GM23248 (cell line): ENCODE measurements around the gene NOL9. TPM values are rescaled to one million over a fixed set of nuclear protein-coding genes. Genes with fewer than 3 reads are reported as not detected.

ENCODE experiments used
- DNase-seq: peaks from one replicate; pipeline ENCODE4 v3.0.0-alpha.2; 2015
- H2AFZ ChIP-seq: fragments of 200-600 bp; sonication (generic); 2 replicates; pipeline ENCODE4 v1.6.1; 2016; ENCODE audit warnings: antibody characterized with exemption
- H3F3A ChIP-seq: fragments of 200-600 bp; sonication (generic); 2 replicates; pipeline ENCODE4 v1.6.1; 2016; ENCODE audit warnings: mild to moderate bottlenecking, antibody characterized with exemption, mixed run types; ENCODE audit not compliant: insufficient read depth
- H3K27ac ChIP-seq: fragments of 200-600 bp; sonication (generic); 2 replicates; pipeline ENCODE4 v1.5.1; 2016; ENCODE audit warnings: mild to moderate bottlenecking
- H3K27me3 ChIP-seq: fragments of 200-600 bp; sonication (generic); replicated peaks from 2 replicates; pipeline ENCODE4 v1.6.1; 2016; ENCODE audit warnings: mild to moderate bottlenecking; ENCODE audit not compliant: insufficient read depth
- H3K36me3 ChIP-seq: fragments of 200-600 bp; sonication (generic); 2 replicates; pipeline ENCODE4 v1.6.1; 2016; ENCODE audit warnings: low read depth, mild to moderate bottlenecking
- H3K4me1 ChIP-seq: fragments of 200-600 bp; sonication (generic); 2 replicates; pipeline ENCODE4 v1.6.1; 2016; ENCODE audit warnings: mild to moderate bottlenecking; ENCODE audit not compliant: insufficient read depth
- H3K4me2 ChIP-seq: fragments of 200-600 bp; sonication (generic); one replicate; pipeline ENCODE4 v1.6.1; 2016; ENCODE audit warnings: mild to moderate bottlenecking; ENCODE audit not compliant: unreplicated experiment
- H3K4me3 ChIP-seq: fragments of 200-600 bp; sonication (generic); 2 replicates; pipeline ENCODE4 v1.5.1; 2016; ENCODE audit warnings: mild to moderate bottlenecking
- H3K79me2 ChIP-seq: fragments of 200-600 bp; sonication (generic); 2 replicates; pipeline ENCODE4 v1.6.1; 2016; ENCODE audit warnings: mild to moderate bottlenecking; ENCODE audit not compliant: insufficient read depth
- H3K9ac ChIP-seq: fragments of 200-600 bp; sonication (generic); 2 replicates; pipeline ENCODE4 v1.6.1; 2016; ENCODE audit warnings: mild to moderate bottlenecking
- H3K9me2 ChIP-seq: fragments of 200-600 bp; sonication (generic); 2 replicates; pipeline ENCODE4 v1.6.1; 2016; ENCODE audit warnings: mixed run types, mild to moderate bottlenecking, moderate library complexity; ENCODE audit not compliant: insufficient read depth
- H3K9me3 ChIP-seq: fragments of 200-600 bp; sonication (generic); one replicate; pipeline ENCODE4 v1.6.1; 2017; ENCODE audit warnings: low read depth
- H4K20me1 ChIP-seq: fragments of 200-600 bp; sonication (generic); 2 replicates; pipeline ENCODE4 v1.6.0; 2016; ENCODE audit not compliant: insufficient read depth
- EZH2 ChIP-seq: fragments of 200-600 bp; sonication (generic); IDR thresholded peaks from 2 replicates; pipeline ENCODE4 v1.6.1; 2018; ENCODE audit warnings: antibody characterized with exemption, mild to moderate bottlenecking; ENCODE audit not compliant: insufficient read depth, poor library complexity, severe bottlenecking
- EZH2phosphoT487 ChIP-seq: fragments of 200-600 bp; sonication (generic); IDR thresholded peaks from 2 replicates; pipeline ENCODE4 v1.6.1; 2018; ENCODE audit warnings: antibody characterized with exemption, moderate library complexity, mild to moderate bottlenecking, low read depth; ENCODE audit not compliant: insufficient read depth
- WGBS, 2 experiments: methylation state at CpG; one replicate each; pipeline ENCODE4 v1.1.6; 2015 to 2017; ENCODE audit warnings: low lambda C conversion rate in 2 of 2, low coverage in 1 of 2; ENCODE audit errors: missing lambda C conversion rate in 2 of 2; 5-methylcytosine and 5-hydroxymethylcytosine counted together
- in situ Hi-C: fragments of 300-500 bp; cut with MboI; formaldehyde crosslinking; loops from 2 replicates; pipeline ENCODE4 v1.15.0; 2020
- polyA plus RNA-seq: library from polyadenylated mRNA; unstranded; fragments of >200 nt; fragmentation: Nextera tagmentation; extraction: Ambion mirVana; gene quantifications from 2 replicates; pipeline ENCODE4 v1.2.1, GENCODE V29; 2016
- total RNA-seq: library from RNA; depleted of rRNA; stranded (reverse); fragments of >200 nt; shearing (Covaris generic); gene quantifications from 2 replicates; pipeline ENCODE4 v1.2.3, GENCODE V29; 2014

Gene NOL9
- total and polyA plus RNA-seq, 2 experiments from 2014 or later, result 13.0 to 27.8 TPM

DNA sequence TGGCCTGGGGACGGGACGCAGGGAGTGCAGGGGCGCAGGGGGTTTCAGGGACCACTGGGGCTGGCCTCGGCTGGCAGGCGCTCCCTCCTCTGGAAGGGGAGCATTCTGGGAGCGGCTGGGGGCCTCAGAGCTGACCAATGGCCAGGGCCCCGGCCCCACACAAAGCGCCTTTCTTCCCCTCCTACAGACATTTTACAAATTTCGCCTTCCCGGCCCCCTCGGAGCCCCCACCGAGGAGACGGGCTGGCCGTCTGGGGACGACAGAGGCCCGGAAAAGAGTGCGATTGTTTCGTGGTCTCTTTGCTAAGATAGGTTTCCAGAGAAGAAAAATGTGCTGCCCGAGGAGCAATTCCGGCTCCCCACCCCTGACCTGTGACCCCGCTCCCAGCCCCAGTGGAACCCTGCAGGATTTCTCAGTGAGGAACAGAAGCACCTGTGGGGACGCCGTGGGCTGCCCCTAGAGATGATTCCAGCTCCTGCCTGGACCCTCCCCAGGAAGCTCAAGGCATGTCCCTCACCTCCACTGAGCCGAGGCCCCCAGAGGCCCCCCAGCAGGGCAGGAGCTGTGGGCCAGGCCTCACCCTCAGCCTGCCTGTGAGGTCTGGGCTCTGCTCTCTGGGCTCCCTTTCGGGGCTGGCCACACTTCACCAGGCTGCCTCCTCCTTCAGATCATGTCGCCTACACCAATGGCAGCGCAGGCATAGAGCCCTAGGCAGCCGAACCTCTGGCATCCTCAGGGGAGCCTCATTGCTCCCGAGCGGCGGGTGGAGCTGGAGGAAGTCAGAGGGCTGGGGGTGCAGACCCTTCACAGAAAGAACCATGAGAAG, 47.9 kb downstream of the NOL9 start:
- Histone ChIP-seq H3K9ac (no peak overlapping the region), H3K9me3 (no peaks in the 10 kb centered on the region), H3K27me3 (no peaks in the 10 kb centered on the region), H2AFZ (no peak overlapping the region), H3K27ac (no peak overlapping the region), H3K4me2 (no peak overlapping the region), H3K9me2 (no peaks in the 10 kb centered on the region), H3K4me3 (no peak overlapping the region), H3K36me3 (no peaks in the 10 kb centered on the region), H3F3A (no peaks in the 10 kb centered on the region), H3K79me2 (no peaks in the 10 kb centered on the region), H3K4me1 (no peaks in the 10 kb centered on the region), H4K20me1 (no peaks in the 10 kb centered on the region)
- 71% methylated on average over 19 to 30 of the region's 31 CpGs for WGBS, 2 experiments
- TF ChIP-seq EZH2, result no peak
- no peak for TF ChIP-seq EZH2phosphoT487
- no peak for DNase-seq
- in situ Hi-C loops, result no loop called here

DNA sequence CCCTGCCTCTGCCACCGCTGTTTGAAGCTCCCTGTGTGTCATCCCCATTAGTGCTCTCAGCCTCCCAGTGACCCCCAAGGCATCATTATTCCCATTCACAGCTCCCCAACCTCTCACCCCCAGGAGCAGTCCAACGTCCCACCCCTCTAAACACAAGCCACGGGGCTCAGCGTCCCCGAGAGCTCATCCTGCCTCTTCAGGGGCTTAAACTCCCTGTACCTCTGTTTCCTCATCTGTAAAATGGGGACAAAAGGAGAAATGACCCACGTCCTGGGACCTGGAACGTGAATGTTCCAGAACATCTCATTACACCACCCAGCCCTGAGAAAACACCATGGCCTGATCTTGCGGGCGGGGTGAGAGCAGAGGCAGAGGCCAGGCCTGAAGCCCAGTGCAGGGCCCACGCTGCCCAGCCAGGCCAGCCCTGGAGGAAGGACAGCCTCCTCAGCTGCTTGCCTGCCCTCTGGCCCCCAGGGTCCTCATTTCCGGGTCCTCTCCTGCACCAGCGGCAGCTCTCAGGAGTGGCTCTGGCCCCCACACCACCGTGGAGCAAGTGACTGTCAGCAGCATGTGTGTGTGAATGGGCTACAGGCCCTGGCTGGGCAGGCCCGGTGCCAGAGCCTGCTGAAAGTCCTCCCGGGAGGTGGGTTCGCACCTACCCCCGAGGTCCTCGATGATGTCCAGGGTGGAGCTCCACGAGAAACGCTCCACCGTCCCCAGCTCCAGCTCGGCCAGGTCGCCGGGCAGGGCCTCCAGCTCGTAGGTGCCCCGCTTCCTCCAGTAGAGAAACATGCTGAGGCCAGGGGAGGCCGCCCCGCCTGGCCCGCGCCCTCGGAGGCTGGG, 48.7 kb downstream of the NOL9 start:
- Histone ChIP-seq H3K79me2 (no peaks in the 10 kb centered on the region), H3K9me2 (no peaks in the 10 kb centered on the region), H3K9ac (no peak overlapping the region), H3K36me3 (no peaks in the 10 kb centered on the region), H3K27me3 (no peaks in the 10 kb centered on the region), H4K20me1 (no peaks in the 10 kb centered on the region), H3K4me1 (no peaks in the 10 kb centered on the region), H3K27ac (no peak overlapping the region), H3K4me3 (no peak overlapping the region), H3K4me2 (no peak overlapping the region), H2AFZ (no peak overlapping the region), H3K9me3 (no peaks in the 10 kb centered on the region), H3F3A (no peaks in the 10 kb centered on the region)
- TF ChIP-seq EZH2phosphoT487, result no peak
- in situ Hi-C loops, result no loop called here
- no peak for DNase-seq
- 69 to 80% methylated on average over 19 to 31 of the region's 31 CpGs for WGBS, 2 experiments

DNA sequence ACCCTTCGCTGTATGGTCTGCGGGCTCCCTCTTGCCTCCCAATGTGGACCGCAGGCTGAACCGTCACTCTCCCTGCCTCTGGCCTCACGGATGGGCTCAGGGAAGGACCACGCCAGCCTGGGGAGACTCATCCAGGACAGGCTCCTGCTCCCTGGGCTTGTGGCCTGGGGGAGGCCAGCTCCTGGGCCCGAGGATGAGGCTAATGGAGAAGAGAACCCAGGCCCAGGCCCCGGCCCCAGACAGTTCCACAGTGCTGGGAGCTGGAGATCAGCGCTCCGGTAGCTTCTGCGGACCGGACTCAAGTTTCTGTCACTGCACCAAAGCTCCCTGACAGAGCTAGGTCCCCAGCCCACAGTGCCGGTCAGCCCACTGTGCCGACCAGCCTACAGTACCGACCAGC, 49.4 kb downstream of the NOL9 start:
- no peak overlapping the region for H2AFZ ChIP-seq
- H3K9ac ChIP-seq, result no peak overlapping the region
- no peaks in the 10 kb centered on the region for H3K9me3 ChIP-seq
- DNase-seq, result no peak
- H3K4me1 ChIP-seq, result no peaks in the 10 kb centered on the region
- H3K79me2 ChIP-seq, result no peaks in the 10 kb centered on the region
- in situ Hi-C loops, result no loop called here
- H4K20me1 ChIP-seq, result no peaks in the 10 kb centered on the region
- no peak overlapping the region for H3K4me2 ChIP-seq
- TF ChIP-seq EZH2phosphoT487 (no peak), EZH2 (no peak)
- no peaks in the 10 kb centered on the region for H3K9me2 ChIP-seq
- no peaks in the 10 kb centered on the region for H3K27me3 ChIP-seq
- H3K27ac ChIP-seq, result no peak overlapping the region
- no peak overlapping the region for H3K4me3 ChIP-seq
- no peaks in the 10 kb centered on the region for H3F3A ChIP-seq
- no peaks in the 10 kb centered on the region for H3K36me3 ChIP-seq
- WGBS, 2 experiments, result 84 to 89% methylated on average over 12 to 15 of the region's 15 CpGs

DNA sequence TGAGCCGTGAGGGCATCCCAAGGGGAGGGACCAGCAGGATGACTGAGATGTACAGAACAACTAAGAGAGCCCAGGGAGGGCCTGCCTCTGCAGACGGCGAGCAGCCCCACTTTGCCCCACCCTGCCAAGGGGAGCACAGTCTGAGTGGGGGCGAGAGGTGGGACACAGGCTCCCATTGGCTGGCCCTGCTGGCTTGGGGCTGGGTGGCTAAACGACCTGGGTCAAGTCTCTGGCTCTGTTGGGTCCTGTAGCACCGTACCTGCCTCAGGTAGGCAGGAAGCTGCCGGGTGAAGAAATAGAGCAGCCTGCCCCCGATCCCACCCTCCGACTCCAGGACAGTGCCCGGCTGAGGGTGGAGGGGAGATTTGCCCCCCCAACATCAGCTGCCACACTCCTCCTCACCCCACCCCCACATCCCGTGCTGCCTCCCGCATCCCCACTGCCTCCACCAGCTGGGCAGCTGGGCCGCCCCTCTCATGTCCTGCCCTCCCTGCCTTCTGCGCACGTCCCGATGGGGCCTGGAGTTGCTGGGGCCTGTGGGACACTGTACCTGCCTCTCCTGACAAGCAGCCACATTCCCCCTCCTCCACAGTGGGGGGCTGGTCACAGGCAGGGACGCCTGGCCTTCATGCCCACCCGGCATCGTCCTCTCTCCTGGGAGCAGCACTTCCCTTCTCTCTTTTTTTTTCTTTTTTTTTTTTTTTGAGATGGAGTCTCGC, 50.3 kb downstream of the NOL9 start:
- H3K4me1 ChIP-seq, result no peaks in the 10 kb centered on the region
- H3F3A ChIP-seq, result no peaks in the 10 kb centered on the region
- no peaks in the 10 kb centered on the region for H4K20me1 ChIP-seq
- no peak overlapping the region for H3K4me3 ChIP-seq
- no peaks in the 10 kb centered on the region for H3K9me2 ChIP-seq
- in situ Hi-C loops, result no loop called here
- H3K79me2 ChIP-seq, result no peaks in the 10 kb centered on the region
- no peak overlapping the region for H2AFZ ChIP-seq
- DNase-seq, result no peak
- H3K9ac ChIP-seq, result no peak overlapping the region
- no peak overlapping the region for H3K4me2 ChIP-seq
- TF ChIP-seq EZH2phosphoT487, result no peak
- TF ChIP-seq EZH2, result no peak
- H3K27ac ChIP-seq, result no peak overlapping the region
- H3K9me3 ChIP-seq, result no peaks in the 10 kb centered on the region
- H3K27me3 ChIP-seq, result no peaks in the 10 kb centered on the region
- 75 to 79% methylated on average over 12 to 20 of the region's 20 CpGs for WGBS, 2 experiments
- H3K36me3 ChIP-seq, result no peaks in the 10 kb centered on the region
